Measurements from ENCODE around the gene ZNF821.

GRCh38 chr16:71837150-71837549 lies 46.8 kb downstream of the ZNF821 start:
- no peak for TF ChIP-seq CTCF (conservative IDR thresholded peaks at IDR 0.05; ENCODE audit: low read length)
- TF ChIP-seq EZH2phosphoT487 (IDR thresholded peaks at IDR 0.05; ENCODE audit: borderline replicate concordance): no peak

All from Loucy (cell line).